Testis (tissue), 2 donors: ENCODE data around the gene NBEA.

Source experiments
- CTCF ChIP-seq, 3 experiments: fragments of 450-650 bp in 2 of 3; fragments of 200-600 bp in 1 of 3; sonication (generic) in 1 of 3; IDR thresholded peaks; one replicate each; pipeline ENCODE4 v1.5.1; 2016 to 2019; ENCODE audit warnings: antibody characterized with exemption in 3 of 3, mild to moderate bottlenecking in 2 of 3, moderate library complexity in 1 of 3
- POLR2A ChIP-seq: fragments of 450-650 bp; IDR thresholded peaks from one replicate; pipeline ENCODE4 v1.6.1; 2017; ENCODE audit warnings: antibody characterized with exemption, mild to moderate bottlenecking, moderate library complexity

GRCh38 chr13:35411059-35411744 is 469.1 kb downstream of the NBEA start:
- TF ChIP-seq POLR2A (no peak), CTCF (IDR thresholded peaks at IDR 0.05) (no peak)
